ENCODE data around the gene CDK5R2. TPM values are rescaled to one million over a fixed set of nuclear protein-coding genes. Genes with fewer than 3 reads are reported as not detected.
A peak's percentile ranks its signal among the peaks of the same experiment; 100 is the strongest.

Gene CDK5R2
- polyA plus RNA-seq, 2 donors = not detected

DNA sequence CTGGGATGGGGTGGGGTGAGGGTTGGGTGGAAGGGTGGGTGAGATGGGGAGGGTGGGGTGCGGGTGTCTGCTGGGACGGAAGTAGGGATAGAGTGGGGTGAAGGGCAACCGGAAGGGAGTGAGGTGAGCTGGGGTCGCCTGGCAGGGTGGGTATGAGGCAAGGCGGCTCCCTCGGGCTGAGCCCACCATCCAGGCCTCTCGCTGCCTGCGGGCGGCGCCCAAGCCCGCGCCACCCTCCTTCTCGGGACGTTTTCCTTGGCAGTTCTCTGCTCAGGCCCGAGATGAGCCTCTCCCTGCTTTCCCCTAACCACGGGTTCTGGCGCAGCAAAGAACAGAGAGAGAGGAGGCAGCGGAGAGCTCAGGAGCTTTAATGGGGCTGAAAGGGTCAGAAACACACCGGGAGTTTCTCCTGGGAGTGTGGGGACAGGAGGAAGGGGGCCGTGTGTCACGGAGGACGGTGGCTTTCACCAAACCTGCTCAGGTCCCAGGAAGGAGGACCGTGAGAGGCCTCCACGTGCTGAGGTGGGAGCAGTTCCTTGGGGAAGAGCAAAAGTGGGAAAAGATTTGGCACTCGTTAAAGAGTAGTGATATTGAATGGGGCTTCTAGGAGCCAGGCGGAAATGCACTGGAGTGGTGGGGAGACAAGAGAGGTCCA lies 21.4 kb downstream of the CDK5R2 start:
- 6 to 7% methylated on average over 18 to 26 of the region's 26 CpGs for WGBS, 2 donors
- H3K27ac ChIP-seq (ENCODE audit: low read depth in 2 of 2, low read length in 1 of 2) = no peak overlapping the region

GRCh38 chr2:218981390-218981880 lies 22.0 kb downstream of the CDK5R2 start:
- WGBS, 2 donors = 2 to 3% methylated on average over 32 to 46 of the region's 46 CpGs
- H3K36me3 ChIP-seq (ENCODE audit: control insufficient read depth in 2 of 2, insufficient read depth in 2 of 2, low read length in 1 of 2) = no peaks in the 10 kb centered on the region
- peaks cover 13 to 14% of the 10 kb centered on the region in 2 donors for H3K4me1 ChIP-seq (ENCODE audit: control insufficient read depth in 2 of 2, insufficient read depth in 2 of 2, low read length in 1 of 2)
- H3K27me3 ChIP-seq (ENCODE audit: control insufficient read depth in 1 of 2, insufficient read depth in 2 of 2, low read length in 2 of 2) = peaks cover 6 to 41% of the 10 kb centered on the region in 2 donors
- peaks cover 0 to 2% of the 10 kb centered on the region in 2 donors for H3K9me3 ChIP-seq (ENCODE audit: control insufficient read depth in 2 of 2, insufficient read depth in 1 of 2, low read depth in 1 of 2, low read length in 1 of 2)
- peak overlapping the region in 1 of 2 donors; percentile 31 for H3K4me3 ChIP-seq (ENCODE audit: low read depth in 1 of 2, low read length in 2 of 2)
- H3K27ac ChIP-seq (ENCODE audit: low read depth in 2 of 2, low read length in 1 of 2) = no peak overlapping the region

More for the DNA sequence above, 21.4 kb downstream of the CDK5R2 start:
- H3K27me3 ChIP-seq (ENCODE audit: control insufficient read depth in 1 of 2, insufficient read depth in 2 of 2, low read length in 2 of 2) = peaks cover 3 to 36% of the 10 kb centered on the region in 2 donors
- no peaks in the 10 kb centered on the region for H3K36me3 ChIP-seq (ENCODE audit: control insufficient read depth in 2 of 2, insufficient read depth in 2 of 2, low read length in 1 of 2)
- H3K4me3 ChIP-seq (ENCODE audit: low read depth in 1 of 2, low read length in 2 of 2) = no peak overlapping the region
- H3K9me3 ChIP-seq (ENCODE audit: control insufficient read depth in 2 of 2, insufficient read depth in 1 of 2, low read depth in 1 of 2, low read length in 1 of 2) = peaks cover 0 to 2% of the 10 kb centered on the region in 2 donors
- H3K4me1 ChIP-seq (ENCODE audit: control insufficient read depth in 2 of 2, insufficient read depth in 2 of 2, low read length in 1 of 2) = peaks cover 13 to 14% of the 10 kb centered on the region in 2 donors

DNA sequence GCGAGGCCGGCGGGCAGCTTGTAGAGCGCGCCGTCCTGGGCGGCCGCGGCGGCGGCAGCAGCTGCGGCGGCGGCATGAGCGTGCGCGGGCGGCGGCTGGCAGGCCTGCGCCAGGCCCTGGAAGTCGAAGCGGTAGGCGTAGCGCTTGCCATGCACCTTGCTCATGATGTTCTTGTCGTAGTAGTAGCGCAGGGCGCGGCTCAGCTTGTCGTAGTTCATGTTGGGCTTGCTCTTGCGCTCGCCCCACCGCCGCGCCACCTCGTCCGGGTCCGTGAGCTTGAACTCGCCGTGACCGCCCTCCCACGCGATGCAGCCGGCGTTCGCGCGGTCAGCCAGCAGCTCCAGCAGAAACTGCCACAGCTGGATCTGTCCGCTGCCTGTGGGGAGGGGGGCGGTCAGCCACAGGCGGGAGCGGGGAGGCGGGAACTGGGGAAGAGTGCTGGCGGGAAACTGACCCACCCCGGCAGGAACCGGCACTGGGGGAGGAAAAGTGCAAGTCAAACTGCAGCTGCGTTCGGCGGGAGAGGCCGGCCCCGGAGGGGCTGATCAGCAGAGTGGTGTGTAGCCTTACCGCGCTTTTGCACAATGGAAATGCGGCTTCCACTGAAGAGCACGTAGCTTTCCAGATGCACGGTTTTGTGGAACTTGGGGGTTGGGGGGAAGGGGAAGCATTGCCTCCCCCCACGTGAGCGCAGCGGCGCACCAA lies 22.6 kb downstream of the CDK5R2 start:
- Histone ChIP-seq H3K4me1 (ENCODE audit: control insufficient read depth in 2 of 2, insufficient read depth in 2 of 2, low read length in 1 of 2) (peaks cover 13 to 14% of the 10 kb centered on the region in 2 donors), H3K27ac (ENCODE audit: low read depth in 2 of 2, low read length in 1 of 2) (no peak overlapping the region), H3K27me3 (ENCODE audit: control insufficient read depth in 1 of 2, insufficient read depth in 2 of 2, low read length in 2 of 2) (peaks cover 9 to 44% of the 10 kb centered on the region in 2 donors), H3K36me3 (ENCODE audit: control insufficient read depth in 2 of 2, insufficient read depth in 2 of 2, low read length in 1 of 2) (no peaks in the 10 kb centered on the region), H3K9me3 (ENCODE audit: control insufficient read depth in 2 of 2, insufficient read depth in 1 of 2, low read depth in 1 of 2, low read length in 1 of 2) (peaks cover 0 to 2% of the 10 kb centered on the region in 2 donors), H3K4me3 (ENCODE audit: low read depth in 1 of 2, low read length in 2 of 2) (peak overlapping the region; percentile 31 to 32)
- 1 to 2% methylated on average over 67 to 69 of the region's 69 CpGs for WGBS, 2 donors

- no peak overlapping the region for H3K27ac ChIP-seq (ENCODE audit: low read depth in 2 of 2, low read length in 1 of 2)
- H3K4me1 ChIP-seq (ENCODE audit: control insufficient read depth in 2 of 2, insufficient read depth in 2 of 2, low read length in 1 of 2) = peaks cover 13 to 14% of the 10 kb centered on the region in 2 donors
- H3K4me3 ChIP-seq (ENCODE audit: low read depth in 1 of 2, low read length in 2 of 2) = peak overlapping the region in 1 of 2 donors; percentile 31
- 12 to 14% methylated on average over 28 of the region's 28 CpGs for WGBS, 2 donors
- H3K27me3 ChIP-seq (ENCODE audit: control insufficient read depth in 1 of 2, insufficient read depth in 2 of 2, low read length in 2 of 2) = peaks cover 9 to 44% of the 10 kb centered on the region in 2 donors
- H3K36me3 ChIP-seq (ENCODE audit: control insufficient read depth in 2 of 2, insufficient read depth in 2 of 2, low read length in 1 of 2) = no peaks in the 10 kb centered on the region
- H3K9me3 ChIP-seq (ENCODE audit: control insufficient read depth in 2 of 2, insufficient read depth in 1 of 2, low read depth in 1 of 2, low read length in 1 of 2) = peaks cover 0 to 2% of the 10 kb centered on the region in 2 donors
These were observed 23.3 kb downstream of the CDK5R2 start for GRCh38 chr2:218982586-218983262.

GRCh38 chr2:218983263-218983933 lies 23.9 kb downstream of the CDK5R2 start:
- Histone ChIP-seq H3K27ac (ENCODE audit: low read depth in 2 of 2, low read length in 1 of 2) (no peak overlapping the region), H3K36me3 (ENCODE audit: control insufficient read depth in 2 of 2, insufficient read depth in 2 of 2, low read length in 1 of 2) (no peaks in the 10 kb centered on the region), H3K4me3 (ENCODE audit: low read depth in 1 of 2, low read length in 2 of 2) (no peak overlapping the region), H3K9me3 (ENCODE audit: control insufficient read depth in 2 of 2, insufficient read depth in 1 of 2, low read depth in 1 of 2, low read length in 1 of 2) (peaks cover 0 to 2% of the 10 kb centered on the region in 2 donors), H3K4me1 (ENCODE audit: control insufficient read depth in 2 of 2, insufficient read depth in 2 of 2, low read length in 1 of 2) (peaks cover 13 to 14% of the 10 kb centered on the region in 2 donors), H3K27me3 (ENCODE audit: control insufficient read depth in 1 of 2, insufficient read depth in 2 of 2, low read length in 2 of 2) (peaks cover 9 to 44% of the 10 kb centered on the region in 2 donors)
- 13 to 18% methylated on average over 23 of the region's 23 CpGs for WGBS, 2 donors

GRCh38 chr2:218983934-218984238 lies 24.4 kb downstream of the CDK5R2 start:
- H3K4me3 ChIP-seq (ENCODE audit: low read depth in 1 of 2, low read length in 2 of 2) = no peak overlapping the region
- no peaks in the 10 kb centered on the region for H3K36me3 ChIP-seq (ENCODE audit: control insufficient read depth in 2 of 2, insufficient read depth in 2 of 2, low read length in 1 of 2)
- peaks cover 12 to 48% of the 10 kb centered on the region in 2 donors for H3K27me3 ChIP-seq (ENCODE audit: control insufficient read depth in 1 of 2, insufficient read depth in 2 of 2, low read length in 2 of 2)
- peaks cover 13 to 14% of the 10 kb centered on the region in 2 donors for H3K4me1 ChIP-seq (ENCODE audit: control insufficient read depth in 2 of 2, insufficient read depth in 2 of 2, low read length in 1 of 2)
- no peak overlapping the region for H3K27ac ChIP-seq (ENCODE audit: low read depth in 2 of 2, low read length in 1 of 2)
- WGBS, 2 donors = 14 to 15% methylated on average over 9 to 10 of the region's 10 CpGs
- H3K9me3 ChIP-seq (ENCODE audit: control insufficient read depth in 2 of 2, insufficient read depth in 1 of 2, low read depth in 1 of 2, low read length in 1 of 2) = peaks cover 0 to 4% of the 10 kb centered on the region in 2 donors

GRCh38 chr2:218984239-218985020 lies 25.0 kb downstream of the CDK5R2 start:
- peaks cover 0 to 4% of the 10 kb centered on the region in 2 donors for H3K9me3 ChIP-seq (ENCODE audit: control insufficient read depth in 2 of 2, insufficient read depth in 1 of 2, low read depth in 1 of 2, low read length in 1 of 2)
- H3K36me3 ChIP-seq (ENCODE audit: control insufficient read depth in 2 of 2, insufficient read depth in 2 of 2, low read length in 1 of 2) = no peaks in the 10 kb centered on the region
- no peak overlapping the region for H3K4me3 ChIP-seq (ENCODE audit: low read depth in 1 of 2, low read length in 2 of 2)
- 1% methylated on average over 48 to 50 of the region's 50 CpGs for WGBS, 2 donors
- no peak overlapping the region for H3K27ac ChIP-seq (ENCODE audit: low read depth in 2 of 2, low read length in 1 of 2)
- peaks cover 13 to 14% of the 10 kb centered on the region in 2 donors for H3K4me1 ChIP-seq (ENCODE audit: control insufficient read depth in 2 of 2, insufficient read depth in 2 of 2, low read length in 1 of 2)
- peaks cover 14 to 49% of the 10 kb centered on the region in 2 donors for H3K27me3 ChIP-seq (ENCODE audit: control insufficient read depth in 1 of 2, insufficient read depth in 2 of 2, low read length in 2 of 2)

- peaks cover 13 to 14% of the 10 kb centered on the region in 2 donors for H3K4me1 ChIP-seq (ENCODE audit: control insufficient read depth in 2 of 2, insufficient read depth in 2 of 2, low read length in 1 of 2)
- H3K27ac ChIP-seq (ENCODE audit: low read depth in 2 of 2, low read length in 1 of 2) = no peak within 1 kb of the TSS
- peaks cover 14 to 49% of the 10 kb centered on the region in 2 donors for H3K27me3 ChIP-seq (ENCODE audit: control insufficient read depth in 1 of 2, insufficient read depth in 2 of 2, low read length in 2 of 2)
- 1 to 3% methylated on average over 31 to 32 of the region's 32 CpGs for WGBS, 2 donors
- peaks cover 0 to 4% of the 10 kb centered on the region in 2 donors for H3K9me3 ChIP-seq (ENCODE audit: control insufficient read depth in 2 of 2, insufficient read depth in 1 of 2, low read depth in 1 of 2, low read length in 1 of 2)
- H3K36me3 ChIP-seq (ENCODE audit: control insufficient read depth in 2 of 2, insufficient read depth in 2 of 2, low read length in 1 of 2) = no peaks in the 10 kb centered on the region
- H3K4me3 ChIP-seq (ENCODE audit: low read depth in 1 of 2, low read length in 2 of 2) = no peak within 1 kb of the TSS
These were observed 25.5 kb downstream of the CDK5R2 start, which contains the start of gene FEV for GRCh38 chr2:218985021-218985324. TSS of gene FEV (minus strand) at chr2:218985184. CDS start at chr2:218985075, 109 bp downstream.

All from esophagus (tissue), 2 donors.